Esophagus squamous epithelium (tissue), 5 donors: ENCODE results near the gene NMRK1. TPM values are rescaled to one million over a fixed set of nuclear protein-coding genes. Genes with fewer than 3 reads are reported as not detected.

ENCODE experiments used
- DNase-seq: peaks from one replicate; lab custom pipeline; 2025; lab: John Stamatoyannopoulos, UW
- H3K27ac ChIP-seq, 4 donors: fragments of 200-600 bp; sonication (generic); one replicate each; pipeline ENCODE4 v1.5.1; 2016 to 2019; ENCODE audit warnings: mild to moderate bottlenecking in 1 of 4
- H3K27me3 ChIP-seq, 4 donors: fragments of 200-600 bp; sonication (generic); 1 replicate in 3 of 4; 2 replicates in 1 of 4; pipeline versions ENCODE4 v1.5.1 to v1.6.0; 2017 to 2021; ENCODE audit warnings: antibody characterized with exemption in 1 of 4
- H3K36me3 ChIP-seq, 3 donors: fragments of 200-600 bp; sonication (generic); one replicate each; pipeline ENCODE4 v1.5.1; 2016 to 2019
- H3K4me1 ChIP-seq, 3 donors: fragments of 200-600 bp; sonication (generic); one replicate each; pipeline ENCODE4 v1.5.1; 2017 to 2019
- H3K4me3 ChIP-seq, 4 donors: fragments of 200-600 bp; sonication (generic); 1 replicate in 3 of 4; 2 replicates in 1 of 4; pipeline ENCODE4 v1.5.1; 2016 to 2019; ENCODE audit warnings: mild to moderate bottlenecking in 2 of 4, moderate library complexity in 1 of 4
- H3K9me3 ChIP-seq, 3 donors: fragments of 200-600 bp; sonication (generic); one replicate each; pipeline ENCODE4 v1.5.1; 2016 to 2019
- POLR2A ChIP-seq, 4 donors: fragments of 450-650 bp; IDR thresholded peaks; one replicate each; pipeline ENCODE4 v1.6.1; 2017; ENCODE audit warnings: antibody characterized with exemption in 4 of 4, mild to moderate bottlenecking in 4 of 4, moderate library complexity in 3 of 4
- WGBS, 2 donors: methylation state at CpG; one replicate each; pipeline ENCODE4 v1.1.5; 2018; 5-methylcytosine and 5-hydroxymethylcytosine counted together
- intact Hi-C: fragments of 100-400 bp; cut with DNase I; formaldehyde crosslinking; loops from one replicate; pipeline ENCODE4 v1.15.0; 2022
- total RNA-seq, 4 donors: library from RNA; depleted of rRNA; stranded (reverse); fragments of >200 nt; gene quantifications; one replicate each; pipeline ENCODE4 v1.1.0, GENCODE V29; 2016
- TF ChIP-seq, protein P1 (sequence below), 6 experiments: fragments of 450-650 bp in 4 of 6; fragments of 200-600 bp in 2 of 6; sonication (generic) in 2 of 6; IDR thresholded peaks; one replicate each; pipeline ENCODE4 v1.5.1; 2016 to 2019; ENCODE audit warnings: antibody characterized with exemption in 6 of 6, mild to moderate bottlenecking in 4 of 6, moderate library complexity in 4 of 6
- donor health status: DM: yes; HTN: yes; CAD: no.

The NMRK1 gene
- 10 to 100 TPM; 23.1 to 36.4 (median 29.5) TPM for total RNA-seq

DNA sequence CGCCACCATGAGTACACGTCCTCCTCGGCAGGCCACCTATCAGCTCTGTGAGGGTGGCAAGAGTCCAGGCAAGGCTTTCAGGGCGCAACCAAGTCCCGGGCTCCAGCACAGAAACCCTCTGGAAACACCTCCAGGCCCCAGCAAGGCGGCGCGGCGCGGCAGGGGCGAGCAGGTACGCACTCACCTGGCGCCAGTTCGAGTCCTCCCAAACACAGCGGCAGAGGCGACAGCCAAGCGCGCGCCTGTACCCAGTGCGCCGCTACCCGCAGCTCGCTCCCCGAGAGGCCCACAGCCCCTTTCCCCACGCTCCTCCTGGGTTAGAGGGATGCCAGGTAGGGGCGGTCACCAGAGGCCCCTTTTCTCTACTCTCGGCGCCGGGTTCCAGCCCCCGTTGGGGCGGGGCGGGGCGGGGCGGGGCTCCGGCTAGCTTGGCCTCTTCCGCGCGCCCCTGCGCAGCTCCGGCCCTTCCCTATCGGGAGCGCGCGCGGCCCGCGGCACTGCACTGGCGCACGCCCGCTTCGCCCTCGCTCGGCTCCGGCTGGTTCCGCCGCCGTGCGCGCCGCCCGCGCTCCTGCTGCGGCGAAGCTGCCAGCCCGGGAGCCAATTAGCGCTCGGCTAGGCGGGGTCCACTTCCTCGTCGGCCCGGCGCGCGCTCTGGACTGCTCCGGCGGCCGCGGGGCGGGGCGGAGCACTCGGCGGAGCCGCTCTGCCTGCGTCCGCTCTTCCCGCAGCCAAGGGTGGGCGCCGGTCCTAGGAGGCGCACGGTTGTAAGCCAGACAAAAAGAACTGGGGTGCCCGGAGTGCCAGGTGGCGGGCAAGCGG lies at the start of gene NMRK1, which contains the start of gene OSTF1:
Gene NMRK1, minus strand, starts transcription at position 332 of the 822 bp plus-strand sequence. CDS start 5,040 bp downstream, outside the sequence.
Gene OSTF1, plus strand, starts transcription at position 691 of the 822 bp plus-strand sequence. CDS start 179 bp downstream, outside the sequence.
- peaks cover 26 to 82% (median 44%) of the 10 kb centered on the region in 3 donors for H3K4me1 ChIP-seq
- peak; percentile 76 for DNase-seq
- H3K27me3 ChIP-seq, result no peaks in the 10 kb centered on the region
- no peaks in the 10 kb centered on the region for H3K9me3 ChIP-seq
- H3K4me3 ChIP-seq, result peak within 1 kb of the TSS; percentile 75 to 96 (median 94)
- WGBS, 2 donors, result 0% methylated on average over 17 of the region's 93 CpGs; no CpG with 5 or more reads in 1 of the 2 donors
- H3K27ac ChIP-seq, result peak within 1 kb of the TSS; percentile 95 to 100 (median 100)
- H3K36me3 ChIP-seq, result no peaks in the 10 kb centered on the region
- peak in 3 of 4 donors; percentile 87 to 96 (median 96) for TF ChIP-seq POLR2A (IDR thresholded peaks at IDR 0.05)
- TF ChIP-seq, protein P1, sequence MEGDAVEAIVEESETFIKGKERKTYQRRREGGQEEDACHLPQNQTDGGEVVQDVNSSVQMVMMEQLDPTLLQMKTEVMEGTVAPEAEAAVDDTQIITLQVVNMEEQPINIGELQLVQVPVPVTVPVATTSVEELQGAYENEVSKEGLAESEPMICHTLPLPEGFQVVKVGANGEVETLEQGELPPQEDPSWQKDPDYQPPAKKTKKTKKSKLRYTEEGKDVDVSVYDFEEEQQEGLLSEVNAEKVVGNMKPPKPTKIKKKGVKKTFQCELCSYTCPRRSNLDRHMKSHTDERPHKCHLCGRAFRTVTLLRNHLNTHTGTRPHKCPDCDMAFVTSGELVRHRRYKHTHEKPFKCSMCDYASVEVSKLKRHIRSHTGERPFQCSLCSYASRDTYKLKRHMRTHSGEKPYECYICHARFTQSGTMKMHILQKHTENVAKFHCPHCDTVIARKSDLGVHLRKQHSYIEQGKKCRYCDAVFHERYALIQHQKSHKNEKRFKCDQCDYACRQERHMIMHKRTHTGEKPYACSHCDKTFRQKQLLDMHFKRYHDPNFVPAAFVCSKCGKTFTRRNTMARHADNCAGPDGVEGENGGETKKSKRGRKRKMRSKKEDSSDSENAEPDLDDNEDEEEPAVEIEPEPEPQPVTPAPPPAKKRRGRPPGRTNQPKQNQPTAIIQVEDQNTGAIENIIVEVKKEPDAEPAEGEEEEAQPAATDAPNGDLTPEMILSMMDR (IDR thresholded peaks at IDR 0.05), result peak in 1 of 6 experiments; percentile 13
- intact Hi-C loops, result no loop called here

DNA sequence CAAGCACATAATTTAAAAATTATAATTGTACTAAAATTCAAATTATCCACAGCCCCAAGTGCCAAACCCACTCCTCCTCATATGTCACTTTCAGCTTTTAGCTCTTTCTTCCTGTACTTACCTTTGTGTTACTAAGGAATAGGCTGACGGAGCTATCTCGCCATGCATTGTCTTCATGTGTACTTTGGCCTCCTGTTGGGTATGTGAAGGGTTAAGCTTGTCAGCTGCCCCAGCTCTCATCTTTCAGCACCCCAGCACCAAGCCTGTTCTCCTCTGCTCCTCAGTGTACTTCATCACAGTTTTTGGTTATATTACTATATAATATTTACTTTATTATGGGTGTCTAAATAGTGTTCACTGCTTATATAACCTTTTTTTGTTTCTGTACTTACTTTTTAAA lies 46.5 kb upstream of the NMRK1 start:
- Histone ChIP-seq H3K36me3 (peaks cover 11 to 100% (median 20%) of the 10 kb centered on the region in 3 donors), H3K4me3 (no peak overlapping the region), H3K9me3 (no peaks in the 10 kb centered on the region), H3K27me3 (no peaks in the 10 kb centered on the region), H3K27ac (no peak overlapping the region), H3K4me1 (no peaks in the 10 kb centered on the region)
- intact Hi-C loops, result no loop called here
- no peak for TF ChIP-seq POLR2A (IDR thresholded peaks at IDR 0.05)
- TF ChIP-seq, protein P1 (IDR thresholded peaks at IDR 0.05), result no peak
- WGBS, 2 donors, result 90 to 94% methylated on average over 2 of the region's 2 CpGs
- DNase-seq, result no peak

DNA sequence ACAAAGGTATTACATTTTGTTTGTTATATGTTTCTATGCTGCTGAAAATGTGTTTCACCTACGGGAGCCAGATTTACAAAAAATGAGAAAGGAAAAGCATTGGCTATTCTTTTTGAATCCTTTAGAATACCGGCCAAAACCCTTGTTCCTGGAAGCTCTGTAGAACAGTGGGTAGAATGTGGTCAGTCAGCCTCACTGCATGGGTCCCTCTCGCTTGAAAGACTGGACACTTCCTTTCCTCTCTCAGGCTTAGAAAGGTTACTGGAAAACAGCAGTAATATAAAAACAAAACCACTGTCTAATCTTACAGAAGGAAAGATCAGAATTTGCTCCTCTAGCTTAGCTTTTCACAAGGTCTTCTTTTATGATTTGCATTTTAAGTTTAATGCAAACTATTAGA lies 45.4 kb upstream of the NMRK1 start:
- TF ChIP-seq, protein P1 (IDR thresholded peaks at IDR 0.05), result no peak
- no peak for TF ChIP-seq POLR2A (IDR thresholded peaks at IDR 0.05)
- Histone ChIP-seq H3K36me3 (peaks cover 11 to 98% (median 20%) of the 10 kb centered on the region in 3 donors), H3K4me3 (no peak overlapping the region), H3K27me3 (no peaks in the 10 kb centered on the region), H3K27ac (no peak overlapping the region), H3K9me3 (no peaks in the 10 kb centered on the region), H3K4me1 (no peaks in the 10 kb centered on the region)
- 76 to 93% methylated on average over 3 of the region's 3 CpGs for WGBS, 2 donors
- intact Hi-C loops, result no loop called here
- DNase-seq, result no peak

DNA sequence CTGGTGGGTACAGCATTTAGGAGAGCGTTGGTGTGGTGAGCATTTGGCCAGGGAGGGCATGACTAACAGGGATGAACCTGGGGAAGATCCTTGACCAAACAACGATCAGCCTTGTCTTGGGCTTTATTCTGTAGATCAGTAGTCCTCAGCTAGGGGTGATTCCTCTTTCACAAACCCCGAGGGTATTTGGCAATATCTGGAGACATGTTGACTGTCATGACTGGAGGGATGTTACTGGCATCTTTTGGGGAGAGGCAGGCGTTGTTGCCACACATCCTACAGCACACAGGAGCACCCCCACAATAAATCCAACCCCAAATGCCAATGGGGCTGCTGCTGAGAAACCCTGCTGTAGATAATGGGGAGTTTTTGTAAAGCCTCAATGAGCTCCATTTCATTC lies 44.3 kb upstream of the NMRK1 start:
- no peaks in the 10 kb centered on the region for H3K4me1 ChIP-seq
- H3K27ac ChIP-seq, result no peak overlapping the region
- no peak for DNase-seq
- no peaks in the 10 kb centered on the region for H3K9me3 ChIP-seq
- 68 to 78% methylated on average over 4 of the region's 4 CpGs for WGBS, 2 donors
- TF ChIP-seq, protein P1 (IDR thresholded peaks at IDR 0.05), result no peak
- no peak for TF ChIP-seq POLR2A (IDR thresholded peaks at IDR 0.05)
- no peak overlapping the region for H3K4me3 ChIP-seq
- peaks cover 11 to 86% (median 20%) of the 10 kb centered on the region in 3 donors for H3K36me3 ChIP-seq
- H3K27me3 ChIP-seq, result no peaks in the 10 kb centered on the region
- intact Hi-C loops, result no loop called here

DNA sequence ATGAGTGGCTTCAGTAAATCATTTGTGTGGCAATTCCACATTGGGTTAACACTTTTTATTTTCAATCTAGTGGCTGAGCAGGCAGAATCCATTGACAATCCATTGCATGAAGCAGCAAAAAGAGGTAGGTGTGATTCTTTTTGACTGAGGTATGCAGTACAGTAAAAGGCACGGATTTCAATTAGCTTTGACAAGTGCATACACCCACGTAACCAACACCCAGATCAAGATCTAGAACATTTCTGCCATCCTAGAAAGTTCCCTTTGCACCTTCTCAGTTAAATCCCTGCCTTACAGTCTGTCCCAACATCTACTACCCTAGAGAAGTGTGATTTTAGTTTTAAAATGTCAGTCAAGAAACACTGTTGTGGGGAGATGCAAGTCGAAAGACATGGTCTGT lies 43.7 kb upstream of the NMRK1 start:
- no peaks in the 10 kb centered on the region for H3K27me3 ChIP-seq
- intact Hi-C loops, result no loop called here
- H3K36me3 ChIP-seq, result peaks cover 11 to 82% (median 17%) of the 10 kb centered on the region in 3 donors
- no peaks in the 10 kb centered on the region for H3K9me3 ChIP-seq
- no peak for DNase-seq
- no peaks in the 10 kb centered on the region for H3K4me1 ChIP-seq
- no peak overlapping the region for H3K4me3 ChIP-seq
- no peak overlapping the region for H3K27ac ChIP-seq
- 91 to 94% methylated on average over 3 of the region's 3 CpGs for WGBS, 2 donors
- TF ChIP-seq, protein P1 (IDR thresholded peaks at IDR 0.05), result no peak
- TF ChIP-seq POLR2A (IDR thresholded peaks at IDR 0.05), result no peak
